Hematopoietic multipotent progenitor cell treated with erythropoietin and hydrocortisone succinate and interleukin-3 and kit ligand, for 15 days (in vitro differentiated cells): ENCODE measurements around the gene SGTA.

Experiments used
- DNase-seq: peaks from one replicate; pipeline ENCODE4 v3.0.0-alpha.2; 2015; ENCODE audit warnings: low spot score

SGTA gene

GRCh38 chr19:2751438-2751830, 31.6 kb downstream of the SGTA start:
- no peak for DNase-seq

- DNase-seq = no peak
Measured at GRCh38 chr19:2750808-2751437, 32.1 kb downstream of the SGTA start.

- no peak for DNase-seq
Measured at GRCh38 chr19:2747349-2747748, 35.7 kb downstream of the SGTA start.

GRCh38 chr19:2744113-2744512, 39.0 kb downstream of the SGTA start:
- no peak for DNase-seq

- DNase-seq = no peak
Measured at GRCh38 chr19:2743099-2743498, 40.0 kb downstream of the SGTA start.

GRCh38 chr19:2740314-2740656, 42.8 kb downstream of the SGTA start:
- no peak for DNase-seq

- peak; percentile 95 for DNase-seq
Measured at GRCh38 chr19:2739602-2740313, 43.3 kb downstream of the SGTA start, which contains the start of gene SLC39A3. Gene SLC39A3 (minus strand): TSS chr19:2740017. CDS start chr19:2737257, 2,760 bp downstream.

- no peak for DNase-seq
Measured at GRCh38 chr19:2736550-2737190, 46.4 kb downstream of the SGTA start.

GRCh38 chr19:2735374-2735773, 47.7 kb downstream of the SGTA start:
- DNase-seq = no peak

GRCh38 chr19:2734589-2735288, 48.3 kb downstream of the SGTA start:
- no peak for DNase-seq

- DNase-seq = no peak
Measured at GRCh38 chr19:2733930-2734588, 49.0 kb downstream of the SGTA start.

- DNase-seq = no peak
Measured at GRCh38 chr19:2732883-2733282, 50.2 kb downstream of the SGTA start.

- DNase-seq = no peak
Measured at GRCh38 chr19:2732157-2732725, 50.8 kb downstream of the SGTA start.

GRCh38 chr19:2731181-2731995, 51.7 kb downstream of the SGTA start:
- no peak for DNase-seq

GRCh38 chr19:2729943-2730818, 52.9 kb downstream of the SGTA start:
- no peak for DNase-seq

- DNase-seq = no peak
Measured at GRCh38 chr19:2728783-2729387, 54.2 kb downstream of the SGTA start.

- no peak for DNase-seq
Measured at GRCh38 chr19:2727640-2727944, 55.5 kb downstream of the SGTA start.

- DNase-seq = no peak
Measured at GRCh38 chr19:2726904-2727639, 56.0 kb downstream of the SGTA start.
